GM20000 (cell line): ENCODE measurements around the gene KDM1A.
"Not testable (repeated sequence)": the region's sequence is repeated elsewhere in the genome, so short reads cannot be mapped to it uniquely, and the experiment has no call there.

ENCODE experiments used
- DNase-seq: peaks from one replicate; pipeline ENCODE4 v3.0.0; 2012; ENCODE audit warnings: low spot score
- TF ChIP-seq, protein P1 (sequence below): IDR thresholded peaks from 2 replicates; pipeline ENCODE4 v1.5.1; 2012; ENCODE audit warnings: mild to moderate bottlenecking, control low read depth; ENCODE audit errors: extremely low read depth, missing control alignments

Gene KDM1A

DNA sequence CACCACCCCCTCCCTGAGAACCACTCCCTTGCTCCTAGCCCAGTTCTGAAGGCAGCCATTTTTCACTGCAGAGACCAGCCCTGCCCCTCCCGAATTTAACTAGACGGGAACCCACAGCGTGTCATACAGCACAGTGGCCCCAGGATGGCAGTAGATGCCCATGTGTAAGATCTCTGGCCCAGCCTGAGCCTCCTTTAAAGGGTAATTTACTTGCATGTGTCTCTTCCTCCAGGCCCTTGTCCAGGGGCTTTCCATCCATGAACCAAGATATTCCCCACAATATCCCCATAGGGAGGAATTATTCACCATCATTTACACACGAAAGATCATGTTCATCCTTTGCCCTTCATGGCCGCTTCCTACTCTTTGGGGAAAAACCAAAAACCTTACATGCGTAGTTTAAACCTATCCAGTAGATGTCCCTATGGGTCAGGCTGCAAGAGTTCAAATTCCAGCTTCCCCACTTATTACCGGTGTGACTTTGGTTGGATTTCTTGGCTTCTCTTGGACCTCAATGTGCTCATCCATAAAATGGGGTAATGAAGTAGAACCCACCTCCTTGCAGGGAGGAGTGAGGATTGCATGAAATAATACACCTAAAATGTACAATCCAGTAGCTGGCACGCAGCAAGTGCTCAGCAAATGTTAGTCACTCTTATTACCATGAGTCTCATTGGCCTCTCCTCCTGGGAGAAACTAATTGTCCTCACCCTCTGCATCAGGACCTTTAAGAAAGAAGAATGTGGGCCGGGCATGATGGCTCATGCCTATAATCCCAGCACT lies 42.6 kb upstream of the KDM1A start:
- TF ChIP-seq, protein P1, sequence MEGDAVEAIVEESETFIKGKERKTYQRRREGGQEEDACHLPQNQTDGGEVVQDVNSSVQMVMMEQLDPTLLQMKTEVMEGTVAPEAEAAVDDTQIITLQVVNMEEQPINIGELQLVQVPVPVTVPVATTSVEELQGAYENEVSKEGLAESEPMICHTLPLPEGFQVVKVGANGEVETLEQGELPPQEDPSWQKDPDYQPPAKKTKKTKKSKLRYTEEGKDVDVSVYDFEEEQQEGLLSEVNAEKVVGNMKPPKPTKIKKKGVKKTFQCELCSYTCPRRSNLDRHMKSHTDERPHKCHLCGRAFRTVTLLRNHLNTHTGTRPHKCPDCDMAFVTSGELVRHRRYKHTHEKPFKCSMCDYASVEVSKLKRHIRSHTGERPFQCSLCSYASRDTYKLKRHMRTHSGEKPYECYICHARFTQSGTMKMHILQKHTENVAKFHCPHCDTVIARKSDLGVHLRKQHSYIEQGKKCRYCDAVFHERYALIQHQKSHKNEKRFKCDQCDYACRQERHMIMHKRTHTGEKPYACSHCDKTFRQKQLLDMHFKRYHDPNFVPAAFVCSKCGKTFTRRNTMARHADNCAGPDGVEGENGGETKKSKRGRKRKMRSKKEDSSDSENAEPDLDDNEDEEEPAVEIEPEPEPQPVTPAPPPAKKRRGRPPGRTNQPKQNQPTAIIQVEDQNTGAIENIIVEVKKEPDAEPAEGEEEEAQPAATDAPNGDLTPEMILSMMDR, result peak; percentile 66
- peak; percentile 74 for DNase-seq

DNA sequence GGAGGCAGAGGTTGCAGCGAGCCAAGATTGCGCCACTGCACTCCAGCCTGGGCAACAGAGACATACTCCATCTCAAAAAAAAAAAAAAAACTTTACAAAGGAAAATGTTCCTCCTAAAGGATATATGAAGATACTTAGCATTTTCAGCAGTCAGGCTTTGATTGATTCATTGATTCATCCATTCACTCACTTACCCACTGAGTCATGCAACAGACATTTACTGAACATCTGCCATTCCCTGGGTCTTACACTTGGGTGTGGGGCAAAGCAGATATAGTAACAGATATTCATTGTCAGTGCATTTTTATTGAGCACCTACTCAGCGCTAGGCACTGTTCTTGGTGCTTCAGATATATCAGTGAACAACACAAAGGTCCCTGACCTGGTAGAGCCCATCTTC lies 41.0 kb upstream of the KDM1A start:
- TF ChIP-seq, protein P1, result no peak
- no peak for DNase-seq

DNA sequence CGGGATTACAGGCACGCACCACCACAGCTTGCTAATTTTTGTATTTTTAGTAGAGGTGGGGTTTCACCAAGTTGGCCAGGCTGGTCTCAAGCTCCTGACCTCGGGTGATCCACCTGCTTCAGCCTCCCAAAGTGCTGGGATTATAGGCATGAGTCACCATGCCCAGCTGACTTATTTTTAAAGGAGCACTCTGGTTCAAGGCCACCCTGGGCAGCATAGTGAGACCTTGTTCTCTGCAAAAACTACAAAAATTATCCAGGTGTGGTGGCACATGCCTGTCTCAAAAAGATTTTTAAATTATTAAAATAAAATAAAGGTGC lies 38.8 kb upstream of the KDM1A start:
- not testable (repeated sequence) for DNase-seq

DNA sequence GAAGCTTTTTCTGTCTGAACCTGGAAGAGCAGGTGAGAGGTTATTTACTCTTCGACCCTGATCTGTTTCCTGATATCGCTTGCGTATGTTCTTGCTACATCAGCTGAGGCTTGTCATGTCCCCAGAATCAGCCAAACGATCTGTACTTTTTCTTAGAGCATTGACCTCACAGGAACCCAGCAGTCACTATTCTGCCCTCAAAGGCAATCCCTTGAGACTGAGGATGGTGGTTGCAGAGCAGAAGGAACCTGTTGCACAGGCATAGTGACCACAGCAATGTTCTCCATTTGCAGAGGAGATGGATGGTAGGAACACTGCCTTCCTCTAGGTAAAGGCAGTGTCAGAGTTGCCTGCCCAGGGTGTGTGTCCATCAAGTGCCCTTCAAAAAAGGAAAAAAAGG lies 35.3 kb upstream of the KDM1A start:
- no peak for DNase-seq
- TF ChIP-seq, protein P1, result no peak

DNA sequence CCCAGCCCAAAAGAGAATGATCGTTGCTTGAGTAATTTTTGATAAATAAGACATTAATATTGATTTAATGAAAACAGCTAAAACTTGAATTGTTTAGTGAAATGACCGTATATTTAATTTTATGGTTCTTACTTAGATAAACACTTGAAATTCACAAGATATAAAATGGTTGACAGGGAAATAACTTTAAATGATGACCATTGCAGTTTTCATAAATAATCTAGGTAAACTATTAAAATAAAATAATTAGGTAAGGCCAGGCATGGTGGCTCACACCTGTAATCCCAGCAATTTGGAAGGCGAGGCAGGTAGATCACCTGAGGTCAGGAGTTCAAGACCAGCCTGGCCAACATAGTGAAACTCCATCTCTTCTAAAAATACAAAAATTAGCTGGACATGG lies 26.9 kb upstream of the KDM1A start:
- DNase-seq, result not testable (repeated sequence)

DNA sequence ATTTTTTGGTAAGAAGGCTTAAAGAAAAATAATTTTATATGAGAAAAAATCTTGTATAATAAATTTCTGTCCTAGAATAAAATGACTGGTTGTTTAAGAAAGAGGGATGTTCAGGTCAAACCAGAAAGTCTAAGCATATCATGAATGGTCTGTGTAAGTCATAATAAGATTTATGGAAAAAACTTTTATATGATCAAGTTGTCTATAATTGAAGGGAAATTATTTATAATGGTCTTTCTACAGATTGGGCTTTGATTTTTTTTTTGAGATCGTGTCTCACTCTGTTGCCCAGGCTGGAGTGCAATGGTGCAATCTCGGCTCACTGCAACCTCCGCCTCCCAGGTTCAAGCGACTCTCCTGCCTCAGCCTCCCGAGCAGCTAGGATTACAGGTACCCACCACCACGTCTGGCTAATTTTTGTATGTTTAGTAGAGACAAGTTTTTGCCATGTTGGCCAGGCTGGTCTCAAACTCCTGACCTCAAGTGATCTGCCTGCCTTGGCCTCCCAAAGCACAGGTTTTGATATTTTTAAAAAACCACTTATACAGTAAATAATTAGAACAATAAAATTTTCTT lies 26.0 kb upstream of the KDM1A start:
- DNase-seq, result not testable (repeated sequence)

DNA sequence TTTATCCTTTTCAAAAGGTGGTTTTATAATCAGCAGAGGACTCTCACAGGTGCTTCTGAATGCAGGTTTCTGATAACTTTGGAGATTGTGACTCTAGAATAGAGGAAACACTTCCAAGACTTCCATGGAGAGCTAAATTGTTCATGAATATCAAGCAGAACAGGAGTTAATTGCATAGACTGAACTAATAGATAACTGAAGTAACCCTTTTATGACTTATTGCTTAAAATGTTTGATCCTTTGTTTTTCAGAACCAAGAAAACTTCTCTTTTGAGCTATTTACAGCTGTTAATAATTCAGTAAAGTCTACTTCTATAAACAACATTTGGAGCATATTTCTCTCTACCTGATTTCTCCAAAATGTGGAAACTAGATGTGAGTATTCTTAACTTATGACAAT lies 23.5 kb upstream of the KDM1A start:
- DNase-seq, result no peak

DNA sequence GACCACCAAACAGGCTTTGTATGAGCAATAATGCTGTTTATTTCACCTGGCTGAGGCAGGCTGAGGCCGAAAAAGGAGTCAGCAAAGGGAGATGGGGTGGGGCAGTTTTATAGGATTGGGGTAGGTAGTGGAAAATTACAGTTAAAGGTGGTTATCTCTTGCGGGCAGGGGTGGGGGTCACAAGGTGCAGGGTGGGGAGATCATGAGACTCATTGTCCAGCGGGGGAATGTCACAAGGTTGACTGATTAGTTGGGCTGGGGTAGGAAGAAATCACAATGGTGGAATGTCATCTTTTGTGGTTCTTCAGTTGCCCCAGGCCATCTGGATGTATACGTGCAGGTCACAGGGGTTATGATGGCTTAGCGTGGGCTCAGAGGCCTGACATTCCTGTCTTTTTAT lies 21.7 kb upstream of the KDM1A start:
- DNase-seq, result not testable (repeated sequence)

More for the DNA sequence above, 23.5 kb upstream of the KDM1A start:
- TF ChIP-seq, protein P1, result no peak

DNA sequence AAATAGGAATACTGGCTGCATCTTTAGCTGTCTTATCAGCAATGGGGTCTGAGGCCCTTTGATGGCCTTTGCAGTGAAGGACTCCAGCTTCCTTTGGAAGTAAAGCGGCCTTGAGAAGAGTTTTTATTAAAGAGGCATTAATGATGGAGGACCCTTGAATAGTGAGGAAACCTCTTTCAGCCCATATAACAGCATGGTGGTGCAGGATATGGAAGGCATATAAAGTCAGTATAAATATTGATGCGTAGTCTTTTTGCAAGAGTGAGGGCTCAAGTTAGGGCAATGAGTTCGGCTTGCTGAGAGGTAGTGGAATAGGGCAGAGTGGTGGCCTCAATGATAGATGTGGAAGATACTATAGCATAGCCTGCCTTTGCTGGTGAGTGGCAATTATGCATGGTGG lies 19.1 kb upstream of the KDM1A start:
- not testable (repeated sequence) for DNase-seq

DNA sequence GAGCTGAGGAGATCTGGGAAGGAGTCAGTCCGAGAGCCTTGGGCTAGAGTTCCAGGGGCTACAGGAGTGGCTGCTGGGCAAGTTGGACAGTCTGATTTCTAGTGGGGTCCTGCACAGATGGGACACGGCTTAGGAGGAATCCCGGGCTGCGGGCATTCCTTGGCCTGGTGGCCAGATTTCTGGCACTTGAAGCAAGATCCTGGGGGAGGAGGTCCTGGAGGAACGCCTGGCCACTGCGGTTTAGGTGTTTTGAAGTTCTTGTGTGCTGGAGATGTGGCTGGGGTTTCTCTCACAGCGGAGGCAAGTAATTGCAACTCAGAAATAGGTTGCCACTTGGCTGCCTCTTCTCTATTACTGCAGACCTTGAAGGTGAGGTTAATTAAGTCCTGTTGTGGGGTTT lies 17.1 kb upstream of the KDM1A start:
- DNase-seq, result not testable (repeated sequence)

DNA sequence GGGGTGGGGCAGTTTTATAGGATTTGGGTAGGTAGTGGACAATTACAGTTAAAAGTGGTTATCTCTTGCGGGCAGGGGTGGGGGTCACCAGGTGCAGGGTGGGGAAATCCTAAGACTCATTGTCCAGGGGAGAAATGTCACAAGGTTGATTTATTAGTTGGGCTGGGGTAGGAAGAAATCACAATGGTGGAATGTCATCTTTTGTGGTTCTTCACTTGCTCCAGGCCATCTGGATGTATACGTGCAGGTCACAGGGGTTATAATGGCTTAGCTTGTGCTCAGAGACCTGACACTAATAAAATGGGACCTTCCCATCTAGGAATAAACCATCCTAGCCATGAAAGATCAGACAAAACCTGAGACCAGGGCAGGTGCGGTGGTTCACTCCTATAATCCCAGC lies 15.2 kb upstream of the KDM1A start:
- TF ChIP-seq, protein P1, result no peak
- no peak for DNase-seq

DNA sequence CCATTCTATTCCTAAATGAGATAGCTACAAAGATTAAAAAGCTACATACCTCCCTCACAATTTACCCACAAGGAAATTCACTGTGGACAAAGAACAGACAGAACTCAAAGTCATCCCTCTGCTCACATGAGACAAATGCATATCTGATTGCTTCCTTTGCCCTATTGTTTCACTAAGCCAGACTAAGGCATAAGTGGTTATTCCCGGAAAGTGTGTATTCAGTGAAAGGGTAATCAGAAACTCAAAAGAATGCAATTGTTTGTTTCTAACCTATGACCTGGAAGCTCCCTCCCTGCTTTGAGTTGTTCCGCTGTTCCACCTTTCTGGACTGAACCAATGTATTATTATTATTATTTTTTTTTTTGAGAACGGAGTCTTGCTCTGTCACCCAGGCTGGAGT lies 14.5 kb upstream of the KDM1A start:
- not testable (repeated sequence) for DNase-seq
